Glutamatergic neuron (in vitro differentiated cells): ENCODE measurements around the gene FAAP100. TPM values are rescaled to one million over a fixed set of nuclear protein-coding genes. Genes with fewer than 3 reads are reported as not detected.

Source experiments
- DNase-seq: peaks from one replicate; pipeline ENCODE4 v3.0.0; 2022
- H3K27ac Mint-ChIP-seq: one replicate; pipeline ENCODE4 v1.8.0; 2020; ENCODE audit warnings: mild to moderate bottlenecking, mixed read lengths, inconsistent platforms; ENCODE audit not compliant: unreplicated experiment
- H3K27me3 Mint-ChIP-seq: one replicate; pipeline ENCODE4 v1.8.0; 2020; ENCODE audit warnings: mild to moderate bottlenecking, moderate library complexity, mixed read lengths, inconsistent platforms; ENCODE audit not compliant: unreplicated experiment
- H3K36me3 Mint-ChIP-seq: one replicate; pipeline ENCODE4 v1.8.0; 2020; ENCODE audit warnings: mild to moderate bottlenecking, mixed read lengths, inconsistent platforms; ENCODE audit not compliant: unreplicated experiment
- H3K4me1 Mint-ChIP-seq: one replicate; pipeline ENCODE4 v1.8.0; 2020; ENCODE audit warnings: mild to moderate bottlenecking, low read depth, mixed read lengths, inconsistent platforms; ENCODE audit not compliant: unreplicated experiment
- H3K4me3 Mint-ChIP-seq: one replicate; pipeline ENCODE4 v1.8.0; 2020; ENCODE audit warnings: mild to moderate bottlenecking, mixed read lengths, inconsistent platforms; ENCODE audit not compliant: unreplicated experiment
- H3K9me3 Mint-ChIP-seq: one replicate; pipeline ENCODE4 v1.8.0; 2020; ENCODE audit warnings: mild to moderate bottlenecking, moderate library complexity, mixed read lengths, inconsistent platforms; ENCODE audit not compliant: unreplicated experiment
- CTCF ChIP-seq: fragments of 200-600 bp; sonication (generic); IDR thresholded peaks from one replicate; pipeline ENCODE4 v1.5.0; 2021; ENCODE audit not compliant: partially characterized antibody, unreplicated experiment
- total RNA-seq: library from RNA; stranded (reverse); fragmentation: NEBNext Ultra II Directional; extraction: Animal tissue kit (Norgen Biotek cat#: 25700); gene quantifications from one replicate; pipeline ENCODE4 v1.2.1, GENCODE V29; 2021; ENCODE audit not compliant: unreplicated experiment

The FAAP100 gene
- total RNA-seq, 1 donor from 2014 or later = 56.5 TPM

DNA sequence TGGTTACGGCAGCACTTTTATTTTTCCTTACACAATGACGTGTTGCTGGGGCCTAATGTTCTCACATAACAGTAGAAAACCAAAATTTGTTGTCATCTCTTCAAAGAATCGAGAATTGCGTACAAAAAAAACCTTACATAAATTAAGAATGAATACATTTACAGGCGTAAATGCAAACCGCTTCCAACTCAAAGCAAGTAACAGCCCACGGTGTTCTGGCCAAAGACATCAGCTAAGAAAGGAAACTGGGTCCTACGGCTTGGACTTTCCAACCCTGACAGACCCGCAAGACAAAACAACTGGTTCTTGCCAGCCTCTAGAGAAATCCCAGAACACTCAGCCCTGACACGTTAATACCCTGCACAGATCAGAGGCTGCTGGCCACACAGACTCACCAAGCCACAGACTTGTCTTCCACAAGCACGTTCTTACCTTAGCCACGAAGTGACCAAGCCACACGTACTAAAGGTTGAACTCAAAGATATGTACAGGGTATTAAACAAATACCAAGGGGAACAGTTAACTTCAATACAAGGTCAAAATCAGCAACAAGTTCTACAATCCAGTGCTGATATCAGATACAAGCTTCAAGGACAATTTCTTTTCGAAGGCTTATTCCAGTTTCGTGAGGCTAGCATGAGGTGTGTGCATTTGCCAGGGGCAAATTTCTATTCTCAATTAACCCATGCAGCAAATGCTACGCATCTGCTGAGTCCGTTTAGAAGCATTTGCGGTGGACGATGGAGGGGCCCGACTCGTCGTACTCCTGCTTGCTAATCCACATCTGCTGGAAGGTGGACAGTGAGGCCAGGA, 42.0 kb downstream of the FAAP100 start:
- Mint-ChIP-seq H3K27ac (peak overlapping the region; percentile 91), H3K4me1 (peaks cover 9% of the 10 kb centered on the region), H3K27me3 (peaks cover 33% of the 10 kb centered on the region), H3K36me3 (peaks cover 29% of the 10 kb centered on the region), H3K9me3 (peaks cover 36% of the 10 kb centered on the region), H3K4me3 (peak overlapping the region; percentile 100)
- DNase-seq = no peak
- no peak for TF ChIP-seq CTCF

DNA sequence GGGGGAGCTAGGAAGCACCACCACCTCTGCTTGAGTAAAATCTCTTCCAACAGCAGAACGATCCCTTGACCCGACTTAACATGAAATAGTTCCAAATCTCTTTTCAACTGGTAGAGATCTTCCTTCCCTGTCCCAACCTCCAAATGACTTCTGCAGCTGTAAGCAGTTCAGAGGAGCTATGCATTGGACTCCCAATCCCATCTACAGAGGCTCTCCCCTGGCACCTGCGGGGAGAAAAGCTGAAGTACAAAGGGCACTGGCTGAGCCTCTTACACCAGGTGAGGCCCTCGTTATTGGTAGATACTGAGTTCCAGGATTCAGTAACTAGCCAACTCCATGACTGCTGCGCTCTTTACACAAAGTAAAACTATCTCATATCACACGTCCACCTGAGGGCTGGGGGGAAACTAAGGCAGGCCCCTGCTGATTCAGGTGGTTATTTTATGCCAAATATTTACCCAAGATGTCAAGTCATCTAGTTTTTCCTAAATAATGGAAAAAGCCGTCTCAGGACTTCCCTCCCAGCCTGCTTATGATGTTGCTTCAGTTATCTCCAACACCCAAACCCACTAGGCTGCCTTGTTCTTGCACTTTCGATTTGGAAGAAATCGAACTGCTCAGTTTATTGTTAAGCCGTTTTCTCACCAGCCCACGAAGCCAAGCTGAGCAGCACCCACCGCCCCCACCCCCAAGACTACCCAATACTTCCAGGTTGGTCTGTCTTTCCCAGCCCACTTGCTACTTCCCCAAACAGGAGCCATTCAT, 42.8 kb downstream of the FAAP100 start:
- H3K4me3 Mint-ChIP-seq = peak overlapping the region; percentile 100
- peaks cover 32% of the 10 kb centered on the region for H3K27me3 Mint-ChIP-seq
- no peak for TF ChIP-seq CTCF
- peaks cover 34% of the 10 kb centered on the region for H3K9me3 Mint-ChIP-seq
- peaks cover 29% of the 10 kb centered on the region for H3K36me3 Mint-ChIP-seq
- peaks cover 9% of the 10 kb centered on the region for H3K4me1 Mint-ChIP-seq
- peak overlapping the region; percentile 91 for H3K27ac Mint-ChIP-seq
- no peak for DNase-seq

DNA sequence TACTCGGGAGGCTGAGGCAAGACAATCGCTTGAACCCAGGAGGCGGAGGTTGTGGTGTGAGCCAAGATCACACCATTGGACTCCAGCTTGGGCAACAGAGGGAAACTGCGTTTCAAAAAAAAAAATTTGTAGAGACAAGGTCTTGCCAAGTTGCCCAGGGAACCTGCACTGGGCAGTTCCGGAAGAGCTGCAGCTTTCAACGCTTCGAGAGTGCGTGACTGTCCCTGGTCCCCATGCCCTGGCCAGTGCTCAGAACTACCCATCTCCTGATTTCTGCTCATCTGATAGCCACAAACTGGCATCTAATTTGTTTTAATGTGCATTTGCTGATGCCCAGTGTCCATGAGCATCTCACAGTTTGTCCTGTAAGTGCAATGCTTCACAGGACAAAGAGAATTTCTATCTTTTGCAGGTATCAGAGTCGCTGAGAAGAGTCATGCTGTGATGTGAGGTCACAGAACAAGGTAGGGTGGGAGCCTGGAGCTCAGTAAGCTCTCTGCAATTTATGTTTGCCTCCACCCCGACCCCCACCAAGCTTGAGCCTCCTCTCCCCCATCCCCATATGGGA, 43.4 kb downstream of the FAAP100 start:
- Mint-ChIP-seq H3K36me3 (peaks cover 29% of the 10 kb centered on the region), H3K9me3 (peaks cover 34% of the 10 kb centered on the region), H3K27me3 (peaks cover 32% of the 10 kb centered on the region), H3K4me1 (peaks cover 9% of the 10 kb centered on the region), H3K4me3 (peak overlapping the region; percentile 100), H3K27ac (no peak overlapping the region)
- TF ChIP-seq CTCF = no peak
- no peak for DNase-seq

- H3K27ac Mint-ChIP-seq = no peak overlapping the region
- H3K4me1 Mint-ChIP-seq = peaks cover 2% of the 10 kb centered on the region
- no peak for DNase-seq
- no peaks in the 10 kb centered on the region for H3K36me3 Mint-ChIP-seq
- H3K9me3 Mint-ChIP-seq = peaks cover 3% of the 10 kb centered on the region
- H3K4me3 Mint-ChIP-seq = no peak overlapping the region
- no peaks in the 10 kb centered on the region for H3K27me3 Mint-ChIP-seq
- no peak for TF ChIP-seq CTCF
Measured at GRCh38 chr17:81503619-81504018, 48.5 kb downstream of the FAAP100 start.
